ENCODE results near the gene EPRS1. TPM values are rescaled to one million over a fixed set of nuclear protein-coding genes. Genes with fewer than 3 reads are reported as not detected.
A peak's percentile ranks its signal among the peaks of the same experiment; 100 is the strongest.
"Not testable (repeated sequence)": the region's sequence is repeated elsewhere in the genome, so short reads cannot be mapped to it uniquely, and the experiment has no call there.

Gene EPRS1
- total RNA-seq, 4 donors from 2014 or later, result 25.2 to 90.0 (median 62.9) TPM

DNA sequence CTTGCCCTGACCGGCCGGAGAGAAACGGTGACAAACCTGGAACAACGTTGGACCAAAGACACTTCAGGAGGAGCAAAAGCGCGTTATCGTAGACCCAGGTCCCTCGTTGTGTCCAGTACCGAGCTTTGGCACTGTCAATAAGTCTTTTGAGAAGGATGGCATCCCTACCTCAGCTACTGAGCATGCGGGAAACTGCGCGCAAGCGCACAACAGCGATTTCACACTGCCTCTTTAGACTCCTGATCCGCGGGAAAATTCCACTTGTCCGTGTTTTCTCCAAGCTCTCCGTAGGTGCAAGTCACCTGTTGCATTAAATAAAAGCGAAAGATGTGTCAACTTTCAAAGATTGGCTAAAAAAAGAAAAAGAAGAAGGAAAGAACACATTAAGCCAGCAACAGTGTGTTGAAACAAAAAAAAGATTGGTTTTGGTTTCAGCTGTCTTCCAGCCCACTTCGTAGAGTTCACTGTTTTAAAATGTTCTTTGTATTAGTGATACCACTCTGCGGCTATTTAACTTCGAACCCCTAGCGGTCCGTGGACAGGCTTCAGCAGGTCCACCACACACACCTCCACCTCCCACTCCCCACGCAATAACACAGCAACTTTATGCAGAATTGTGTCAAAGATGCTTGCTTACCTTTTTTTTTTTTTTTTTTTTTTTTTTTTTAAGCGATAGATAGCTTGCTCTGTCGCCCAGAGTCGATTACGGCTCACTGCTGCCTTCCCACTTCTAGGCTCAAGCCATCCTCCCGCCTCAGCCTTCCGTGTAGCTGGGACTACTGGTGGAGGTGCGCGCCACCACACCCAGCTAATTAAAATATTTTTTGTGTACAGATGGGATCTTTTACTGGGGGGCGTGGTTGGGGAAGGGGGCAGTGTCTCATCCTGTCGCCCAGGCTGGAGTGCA is 43.6 kb upstream of the EPRS1 start, which contains the start of gene BPNT1:
Gene BPNT1, minus strand, starts transcription at position 139 of the 907 bp plus-strand sequence. CDS start 9,942 bp downstream, outside the sequence.
- DNase-seq, result peak; percentile 93 to 99 (median 95)
- peak within 1 kb of the TSS; percentile 55 to 75 (median 60) for H3K4me3 ChIP-seq
- H3K4me1 ChIP-seq, result peaks cover 0 to 22% (median 0%) of the 10 kb centered on the region in 4 donors
- H3K27me3 ChIP-seq, result no peaks in the 10 kb centered on the region
- H3K9me3 ChIP-seq, result no peaks in the 10 kb centered on the region
- H3K27ac ChIP-seq, result peak within 1 kb of the TSS; percentile 67 to 81 (median 74)
- TF ChIP-seq CTCF (IDR thresholded peaks at IDR 0.05) (peak in 4 of 6 experiments; percentile 10 to 41 (median 28)), POLR2A (IDR thresholded peaks at IDR 0.05) (peak; percentile 76 to 94)
- no peaks in the 10 kb centered on the region for H3K36me3 ChIP-seq

GRCh38 chr1:220086261-220086686 is 40.0 kb upstream of the EPRS1 start:
- peaks cover 0 to 21% (median 0%) of the 10 kb centered on the region in 4 donors for H3K4me1 ChIP-seq
- H3K27ac ChIP-seq, H3K4me3 ChIP-seq, H3K27me3 ChIP-seq, H3K9me3 ChIP-seq: not testable (repeated sequence)
- H3K36me3 ChIP-seq, result peaks cover 0 to 10% (median 0%) of the 10 kb centered on the region in 3 donors
- peak in 2 of 3 donors; percentile 48 to 64 for DNase-seq

DNA sequence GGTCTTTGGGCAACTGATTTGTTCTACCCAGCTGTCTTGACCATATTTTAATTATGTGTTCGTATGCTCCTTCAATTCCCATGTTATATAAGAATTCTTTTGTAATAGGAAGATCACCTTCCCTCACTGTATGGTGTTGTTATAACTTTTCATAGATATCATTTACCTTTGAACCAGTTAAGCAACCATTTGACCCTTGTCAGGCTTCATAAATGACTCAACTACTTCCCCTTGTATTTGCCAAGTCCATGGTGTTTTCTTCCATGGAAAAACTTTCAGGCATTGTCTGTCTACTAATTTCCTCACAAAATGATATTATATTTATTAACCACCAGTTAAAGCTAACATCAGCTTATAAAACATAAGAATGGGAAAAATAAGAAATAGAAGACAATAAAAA is 38.2 kb upstream of the EPRS1 start:
- H3K27me3 ChIP-seq, result no peaks in the 10 kb centered on the region
- no peak overlapping the region for H3K4me3 ChIP-seq
- H3K36me3 ChIP-seq, result peaks cover 0 to 14% (median 0%) of the 10 kb centered on the region in 3 donors
- TF ChIP-seq POLR2A (IDR thresholded peaks at IDR 0.05) (no peak), CTCF (IDR thresholded peaks at IDR 0.05) (no peak)
- H3K27ac ChIP-seq, result peak overlapping the region in 3 of 4 donors; percentile 33 to 68 (median 57)
- no peak for DNase-seq
- H3K9me3 ChIP-seq, result no peaks in the 10 kb centered on the region
- H3K4me1 ChIP-seq, result peaks cover 0 to 18% (median 0%) of the 10 kb centered on the region in 4 donors

GRCh38 chr1:220077887-220078286 is 31.6 kb upstream of the EPRS1 start:
- TF ChIP-seq POLR2A (IDR thresholded peaks at IDR 0.05), result no peak
- TF ChIP-seq CTCF (IDR thresholded peaks at IDR 0.05), result no peak
- H3K36me3 ChIP-seq, result peaks cover 0 to 34% (median 0%) of the 10 kb centered on the region in 3 donors
- H3K27ac ChIP-seq, result no peak overlapping the region
- no peaks in the 10 kb centered on the region for H3K4me1 ChIP-seq
- H3K27me3 ChIP-seq, result no peaks in the 10 kb centered on the region
- no peak overlapping the region for H3K4me3 ChIP-seq
- no peaks in the 10 kb centered on the region for H3K9me3 ChIP-seq
- DNase-seq, result no peak

DNA sequence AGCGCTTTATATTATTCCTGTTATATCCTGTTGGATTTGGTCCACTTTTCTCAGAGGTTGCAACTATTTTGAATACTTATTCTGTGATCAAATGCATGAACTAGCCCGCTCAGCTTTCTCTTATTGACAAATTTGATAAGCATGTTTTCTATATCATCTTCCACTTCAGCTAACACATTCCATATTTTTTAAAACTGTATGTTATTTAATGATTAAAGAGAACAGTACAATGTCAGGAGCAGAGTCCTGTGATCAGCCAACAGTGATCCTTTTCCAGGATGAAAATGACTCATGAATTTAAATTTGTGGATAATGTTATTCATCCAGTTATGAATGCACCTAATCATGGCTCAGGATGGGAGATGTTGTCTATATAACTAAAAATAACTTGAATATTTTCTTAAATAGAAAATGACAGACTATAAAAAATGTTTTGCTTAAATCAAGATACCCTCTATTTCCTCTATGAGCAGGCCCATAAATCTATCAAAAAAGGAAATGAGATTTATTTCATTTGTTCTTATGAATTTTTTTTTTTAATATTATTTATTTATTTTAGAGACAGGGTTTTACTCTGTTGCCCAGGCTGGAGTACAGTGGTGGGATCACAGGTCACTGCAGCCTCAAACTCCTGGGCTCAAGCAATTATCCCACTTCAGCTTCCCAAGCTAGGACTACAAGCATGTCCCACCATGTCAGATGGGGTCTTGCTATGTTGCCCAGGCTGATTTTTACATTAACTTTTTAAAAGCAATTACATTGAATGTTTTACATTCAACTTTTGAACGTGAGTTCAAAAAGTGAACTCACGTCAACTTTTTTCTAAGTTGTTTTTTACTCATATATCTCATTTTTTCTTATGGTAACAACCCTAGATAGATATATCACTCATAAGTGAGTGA is 30.8 kb upstream of the EPRS1 start:
- Histone ChIP-seq H3K9me3 (no peaks in the 10 kb centered on the region), H3K4me1 (no peaks in the 10 kb centered on the region), H3K27me3 (no peaks in the 10 kb centered on the region), H3K36me3 (peaks cover 0 to 42% (median 0%) of the 10 kb centered on the region in 3 donors), H3K4me3 (no peak overlapping the region), H3K27ac (no peak overlapping the region)
- TF ChIP-seq POLR2A (IDR thresholded peaks at IDR 0.05), result no peak
- TF ChIP-seq CTCF (IDR thresholded peaks at IDR 0.05), result no peak
- no peak for DNase-seq

All from Peyer's patch (tissue), 4 donors.